ENCODE measurements around the gene TOPAZ1.

DNA sequence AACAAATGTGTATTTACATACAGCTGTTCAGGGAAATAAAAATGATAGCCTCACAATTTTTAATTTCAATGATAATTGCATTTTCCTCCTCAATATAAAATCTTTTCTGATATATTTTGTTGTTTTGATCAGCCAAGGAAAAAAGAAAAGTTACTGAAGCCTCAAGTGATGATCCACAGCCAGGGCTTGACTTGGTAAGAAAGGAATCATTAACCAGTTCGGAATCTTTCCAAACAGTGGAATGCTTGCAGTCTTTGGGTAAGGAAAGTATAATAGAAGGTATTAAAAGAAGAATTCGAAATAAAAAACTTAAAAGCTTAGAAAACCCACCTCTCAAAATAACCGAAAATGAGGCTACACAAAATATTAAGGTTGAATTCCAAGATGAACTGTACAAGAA is 1.0 kb downstream of the TOPAZ1 start:
- TF ChIP-seq, protein P1, sequence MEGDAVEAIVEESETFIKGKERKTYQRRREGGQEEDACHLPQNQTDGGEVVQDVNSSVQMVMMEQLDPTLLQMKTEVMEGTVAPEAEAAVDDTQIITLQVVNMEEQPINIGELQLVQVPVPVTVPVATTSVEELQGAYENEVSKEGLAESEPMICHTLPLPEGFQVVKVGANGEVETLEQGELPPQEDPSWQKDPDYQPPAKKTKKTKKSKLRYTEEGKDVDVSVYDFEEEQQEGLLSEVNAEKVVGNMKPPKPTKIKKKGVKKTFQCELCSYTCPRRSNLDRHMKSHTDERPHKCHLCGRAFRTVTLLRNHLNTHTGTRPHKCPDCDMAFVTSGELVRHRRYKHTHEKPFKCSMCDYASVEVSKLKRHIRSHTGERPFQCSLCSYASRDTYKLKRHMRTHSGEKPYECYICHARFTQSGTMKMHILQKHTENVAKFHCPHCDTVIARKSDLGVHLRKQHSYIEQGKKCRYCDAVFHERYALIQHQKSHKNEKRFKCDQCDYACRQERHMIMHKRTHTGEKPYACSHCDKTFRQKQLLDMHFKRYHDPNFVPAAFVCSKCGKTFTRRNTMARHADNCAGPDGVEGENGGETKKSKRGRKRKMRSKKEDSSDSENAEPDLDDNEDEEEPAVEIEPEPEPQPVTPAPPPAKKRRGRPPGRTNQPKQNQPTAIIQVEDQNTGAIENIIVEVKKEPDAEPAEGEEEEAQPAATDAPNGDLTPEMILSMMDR (IDR thresholded peaks at IDR 0.05) = no peak
- TF ChIP-seq POLR2A (IDR thresholded peaks at IDR 0.05) = no peak
